NCI-H1105 (cell line): ENCODE measurements around the gene NQO2.
A peak's percentile ranks its signal among the peaks of the same experiment; 100 is the strongest.
"Not testable (repeated sequence)": the region's sequence is repeated elsewhere in the genome, so short reads cannot be mapped to it uniquely, and the experiment has no call there.

Experiments
- DNase-seq: peaks from one replicate; lab custom pipeline; 2025; lab: John Stamatoyannopoulos, UW

Gene NQO2

GRCh38 chr6:2989332-2990247 is 10.1 kb upstream of the NQO2 start:
- peak; percentile 96 for DNase-seq

- no peak for DNase-seq
Measured at GRCh38 chr6:2990248-2990931, 9.3 kb upstream of the NQO2 start.

GRCh38 chr6:2990932-2991506 is 8.7 kb upstream of the NQO2 start:
- no peak for DNase-seq

GRCh38 chr6:2992330-2992979 is 7.2 kb upstream of the NQO2 start:
- DNase-seq, result no peak

GRCh38 chr6:2993755-2994317 is 5.9 kb upstream of the NQO2 start:
- DNase-seq, result no peak

GRCh38 chr6:2998249-2998997 is 1.3 kb upstream of the NQO2 start:
- DNase-seq, result not testable (repeated sequence)

- no peak for DNase-seq
Measured at GRCh38 chr6:2998998-2999617, 586 bp upstream of the NQO2 start.

- DNase-seq, result no peak
Measured at GRCh38 chr6:3001146-3001772, 1.6 kb downstream of the NQO2 start.

GRCh38 chr6:3001773-3002293 is 2.1 kb downstream of the NQO2 start:
- no peak for DNase-seq

GRCh38 chr6:3003226-3003625 is 3.5 kb downstream of the NQO2 start:
- not testable (repeated sequence) for DNase-seq

GRCh38 chr6:3005077-3005476 is 5.4 kb downstream of the NQO2 start:
- no peak for DNase-seq

GRCh38 chr6:3005874-3006273 is 6.2 kb downstream of the NQO2 start:
- no peak for DNase-seq

- no peak for DNase-seq
Measured at GRCh38 chr6:3006476-3006875, 6.8 kb downstream of the NQO2 start.

GRCh38 chr6:3007571-3007970 is 7.9 kb downstream of the NQO2 start:
- no peak for DNase-seq

- not testable (repeated sequence) for DNase-seq
Measured at GRCh38 chr6:3008712-3009265, 9.1 kb downstream of the NQO2 start.

GRCh38 chr6:3009930-3010329 is 10.2 kb downstream of the NQO2 start:
- no peak for DNase-seq

GRCh38 chr6:3011158-3011557 is 11.5 kb downstream of the NQO2 start:
- DNase-seq, result no peak

GRCh38 chr6:3011592-3011991 is 11.9 kb downstream of the NQO2 start:
- no peak for DNase-seq

GRCh38 chr6:3013486-3013885 is 13.8 kb downstream of the NQO2 start:
- no peak for DNase-seq
